Colonic mucosa (tissue), 4 donors: Measurements from ENCODE around the gene THY1. TPM values are rescaled to one million over a fixed set of nuclear protein-coding genes. Genes with fewer than 3 reads are reported as not detected.

Experiments used
- DNase-seq: peaks from one replicate; pipeline ENCODE4 v3.0.0-alpha.2; 2020
- H3K27ac ChIP-seq: fragments of 200-600 bp; one replicate; pipeline ENCODE4 v1.8.0; 2021
- H3K27me3 ChIP-seq: fragments of 200-600 bp; one replicate; pipeline ENCODE4 v1.8.0; 2021
- H3K36me3 ChIP-seq: fragments of 200-600 bp; one replicate; pipeline ENCODE4 v1.8.0; 2021
- H3K4me1 ChIP-seq: fragments of 200-600 bp; one replicate; pipeline ENCODE4 v1.8.0; 2021; ENCODE audit warnings: mild to moderate bottlenecking
- H3K4me3 ChIP-seq: fragments of 200-600 bp; one replicate; pipeline ENCODE4 v1.8.0; 2021
- H3K9ac ChIP-seq, 2 donors: one replicate each; pipeline ENCODE4 v1.7.0; 2013; ENCODE audit warnings: control low read depth in 2 of 2, low read depth in 2 of 2, low read length in 2 of 2
- H3K9me3 ChIP-seq: fragments of 200-600 bp; one replicate; pipeline ENCODE4 v1.8.0; 2021
- CTCF ChIP-seq: fragments of 200-600 bp; IDR thresholded peaks from one replicate; pipeline ENCODE4 v1.8.0; 2022; ENCODE audit warnings: antibody characterized with exemption, mild to moderate bottlenecking
- intact Hi-C: fragments of 100-400 bp; cut with DNase I; formaldehyde crosslinking; loops from one replicate; pipeline ENCODE4 v1.14.1; 2022
- total RNA-seq, 2 donors: library from RNA; stranded (reverse); fragmentation: NEBNext Ultra II Directional in 1 of 2; extraction: Animal tissue kit (Norgen Biotek cat#: 25700) in 1 of 2; gene quantifications; one replicate each; pipeline ENCODE4 v1.2.1, GENCODE V29; 2021
- donor health status: healthy.
- donor health status: DM: no; HTN: no; CAD: no.
- donor health status: DM: no; HTN: no; CAD: no.

THY1 gene
- total RNA-seq, 2 donors from 2014 or later: 6.6 to 6.9 TPM

GRCh38 chr11:119375337-119376196 lies 47.4 kb downstream of the THY1 start:
- Histone ChIP-seq H3K9ac (peak overlapping the region; percentile 41 to 61), H3K36me3 (no peaks in the 10 kb centered on the region), H3K9me3 (no peaks in the 10 kb centered on the region), H3K27me3 (no peaks in the 10 kb centered on the region), H3K4me3 (no peak overlapping the region), H3K4me1 (peaks cover 3% of the 10 kb centered on the region), H3K27ac (no peak overlapping the region)
- DNase-seq: peak; percentile 58
- no peak for TF ChIP-seq CTCF
- intact Hi-C loops: no loop called here

GRCh38 chr11:119374632-119375336 lies 48.2 kb downstream of the THY1 start:
- no peak for DNase-seq
- Histone ChIP-seq H3K27ac (no peak overlapping the region), H3K27me3 (no peaks in the 10 kb centered on the region), H3K9ac (peak overlapping the region; percentile 35 to 49), H3K36me3 (no peaks in the 10 kb centered on the region), H3K9me3 (no peaks in the 10 kb centered on the region), H3K4me3 (no peak overlapping the region), H3K4me1 (peaks cover 9% of the 10 kb centered on the region)
- intact Hi-C loops: no loop called here
- TF ChIP-seq CTCF: no peak

- no peaks in the 10 kb centered on the region for H3K27me3 ChIP-seq
- H3K9ac ChIP-seq: peak overlapping the region in 1 of 2 donors; percentile 47
- no peaks in the 10 kb centered on the region for H3K9me3 ChIP-seq
- H3K4me1 ChIP-seq: peaks cover 12% of the 10 kb centered on the region
- no peak overlapping the region for H3K4me3 ChIP-seq
- peak; percentile 86 for DNase-seq
- intact Hi-C loops: loop anchor here (2.0 kb wide), 1 partner anchor 17 kb away; no protein-coding TSS in a partner anchor
- no peak overlapping the region for H3K27ac ChIP-seq
- H3K36me3 ChIP-seq: no peaks in the 10 kb centered on the region
- peak; percentile 91 for TF ChIP-seq CTCF
These were observed 48.9 kb downstream of the THY1 start for GRCh38 chr11:119373921-119374631.

- intact Hi-C loops: loop anchor here (2.0 kb wide), 1 partner anchor 16 kb away; no protein-coding TSS in a partner anchor
- TF ChIP-seq CTCF: no peak
- peak overlapping the region in 1 of 2 donors; percentile 47 for H3K9ac ChIP-seq
- H3K36me3 ChIP-seq: no peaks in the 10 kb centered on the region
- DNase-seq: no peak
- H3K4me3 ChIP-seq: no peak overlapping the region
- H3K9me3 ChIP-seq: no peaks in the 10 kb centered on the region
- H3K4me1 ChIP-seq: peaks cover 12% of the 10 kb centered on the region
- H3K27me3 ChIP-seq: no peaks in the 10 kb centered on the region
- no peak overlapping the region for H3K27ac ChIP-seq
These were observed 49.7 kb downstream of the THY1 start for GRCh38 chr11:119373059-119373920.
